ENCODE data around the gene YY1AP1.

- TF ChIP-seq, protein P1, sequence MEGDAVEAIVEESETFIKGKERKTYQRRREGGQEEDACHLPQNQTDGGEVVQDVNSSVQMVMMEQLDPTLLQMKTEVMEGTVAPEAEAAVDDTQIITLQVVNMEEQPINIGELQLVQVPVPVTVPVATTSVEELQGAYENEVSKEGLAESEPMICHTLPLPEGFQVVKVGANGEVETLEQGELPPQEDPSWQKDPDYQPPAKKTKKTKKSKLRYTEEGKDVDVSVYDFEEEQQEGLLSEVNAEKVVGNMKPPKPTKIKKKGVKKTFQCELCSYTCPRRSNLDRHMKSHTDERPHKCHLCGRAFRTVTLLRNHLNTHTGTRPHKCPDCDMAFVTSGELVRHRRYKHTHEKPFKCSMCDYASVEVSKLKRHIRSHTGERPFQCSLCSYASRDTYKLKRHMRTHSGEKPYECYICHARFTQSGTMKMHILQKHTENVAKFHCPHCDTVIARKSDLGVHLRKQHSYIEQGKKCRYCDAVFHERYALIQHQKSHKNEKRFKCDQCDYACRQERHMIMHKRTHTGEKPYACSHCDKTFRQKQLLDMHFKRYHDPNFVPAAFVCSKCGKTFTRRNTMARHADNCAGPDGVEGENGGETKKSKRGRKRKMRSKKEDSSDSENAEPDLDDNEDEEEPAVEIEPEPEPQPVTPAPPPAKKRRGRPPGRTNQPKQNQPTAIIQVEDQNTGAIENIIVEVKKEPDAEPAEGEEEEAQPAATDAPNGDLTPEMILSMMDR (conservative IDR thresholded peaks at IDR 0.05; ENCODE audit: low read depth, low read length) = no peak
- TF ChIP-seq EZH2 (IDR thresholded peaks at IDR 0.05; ENCODE audit: borderline replicate concordance, low read depth, low read length, poor library complexity, severe bottlenecking) = no peak
These were observed 6.8 kb downstream of the YY1AP1 start for GRCh38 chr1:155681776-155682175.

Data from A673 (cell line).